GM13977 (cell line): ENCODE measurements around the gene SAMD8.

Source experiments
- DNase-seq: peaks from one replicate; pipeline ENCODE4 v3.0.0; 2012; ENCODE audit warnings: low spot score
- CTCF ChIP-seq: IDR thresholded peaks from 2 replicates; pipeline ENCODE4 v1.5.1; 2012; ENCODE audit warnings: mild to moderate bottlenecking, control low read depth; ENCODE audit not compliant: insufficient read depth; ENCODE audit errors: extremely low read depth, missing control alignments
- in situ Hi-C: fragments of 300-500 bp; cut with MboI; formaldehyde crosslinking; loops from one replicate; pipeline ENCODE4 v1.12.0; 2022; ENCODE audit warnings: low sequenced_read_pairs, low pct_unique_long_range_greater_than_20kb, mixed read lengths, inconsistent platforms; ENCODE audit not compliant: unreplicated experiment

The SAMD8 gene

GRCh38 chr10:75095631-75096030 lies 15.8 kb upstream of the SAMD8 start:
- in situ Hi-C loops: loop anchor here (10.0 kb wide), 1 partner anchor 831 kb away; no protein-coding TSS in a partner anchor
- TF ChIP-seq CTCF: no peak
- no peak for DNase-seq

- in situ Hi-C loops: loop anchor here (10.0 kb wide), 1 partner anchor 832 kb away; no protein-coding TSS in a partner anchor
- TF ChIP-seq CTCF: no peak
- no peak for DNase-seq
These were observed 14.7 kb upstream of the SAMD8 start for GRCh38 chr10:75096749-75097148.

- in situ Hi-C loops: loop anchor here (10.0 kb wide), 1 partner anchor 833 kb away; no protein-coding TSS in a partner anchor
- TF ChIP-seq CTCF: peak; percentile 34
- DNase-seq: no peak
These were observed 13.7 kb upstream of the SAMD8 start for GRCh38 chr10:75097666-75098285.

- TF ChIP-seq CTCF: no peak
- DNase-seq: no peak
- in situ Hi-C loops: loop anchor here (10.0 kb wide), 1 partner anchor 834 kb away; no protein-coding TSS in a partner anchor
These were observed 12.4 kb upstream of the SAMD8 start for GRCh38 chr10:75098902-75099673.

- TF ChIP-seq CTCF: peak; percentile 98
- in situ Hi-C loops: loop anchor here (10.0 kb wide), 1 partner anchor 835 kb away; no protein-coding TSS in a partner anchor
- peak; percentile 88 for DNase-seq
These were observed 11.3 kb upstream of the SAMD8 start for GRCh38 chr10:75099952-75100763.

- DNase-seq: no peak
- in situ Hi-C loops: no loop called here
- TF ChIP-seq CTCF: no peak
These were observed 10.6 kb upstream of the SAMD8 start for GRCh38 chr10:75100764-75101291.
